GM12891 (cell line): ENCODE results near the gene DCUN1D1.

Experiments
- PAX5 ChIP-seq: IDR thresholded peaks from 2 replicates; pipeline ENCODE4 v1.6.1; 2011; ENCODE audit warnings: low read length, moderate library complexity, mild to moderate bottlenecking; ENCODE audit not compliant: insufficient read depth, severe bottlenecking
- POLR2A ChIP-seq: IDR thresholded peaks from 2 replicates; pipeline ENCODE4 v1.6.1; 2011; ENCODE audit warnings: low read depth, low read length, control low read depth
- POLR2AphosphoS5 ChIP-seq: IDR thresholded peaks from 2 replicates; pipeline ENCODE4 v1.6.1; 2011; ENCODE audit warnings: low read depth, low read length, control low read depth
- POU2F2 ChIP-seq: IDR thresholded peaks from 2 replicates; pipeline ENCODE4 v1.6.1; 2011; ENCODE audit warnings: low read depth, mild to moderate bottlenecking, control low read depth, low read length, moderate library complexity
- SPI1 ChIP-seq: IDR thresholded peaks from 2 replicates; pipeline ENCODE4 v1.6.1; 2011; ENCODE audit warnings: low read depth, low read length, control low read depth
- TAF1 ChIP-seq: IDR thresholded peaks from 2 replicates; pipeline ENCODE4 v1.6.1; 2011; ENCODE audit warnings: low read depth, low read length, control low read depth

DNA sequence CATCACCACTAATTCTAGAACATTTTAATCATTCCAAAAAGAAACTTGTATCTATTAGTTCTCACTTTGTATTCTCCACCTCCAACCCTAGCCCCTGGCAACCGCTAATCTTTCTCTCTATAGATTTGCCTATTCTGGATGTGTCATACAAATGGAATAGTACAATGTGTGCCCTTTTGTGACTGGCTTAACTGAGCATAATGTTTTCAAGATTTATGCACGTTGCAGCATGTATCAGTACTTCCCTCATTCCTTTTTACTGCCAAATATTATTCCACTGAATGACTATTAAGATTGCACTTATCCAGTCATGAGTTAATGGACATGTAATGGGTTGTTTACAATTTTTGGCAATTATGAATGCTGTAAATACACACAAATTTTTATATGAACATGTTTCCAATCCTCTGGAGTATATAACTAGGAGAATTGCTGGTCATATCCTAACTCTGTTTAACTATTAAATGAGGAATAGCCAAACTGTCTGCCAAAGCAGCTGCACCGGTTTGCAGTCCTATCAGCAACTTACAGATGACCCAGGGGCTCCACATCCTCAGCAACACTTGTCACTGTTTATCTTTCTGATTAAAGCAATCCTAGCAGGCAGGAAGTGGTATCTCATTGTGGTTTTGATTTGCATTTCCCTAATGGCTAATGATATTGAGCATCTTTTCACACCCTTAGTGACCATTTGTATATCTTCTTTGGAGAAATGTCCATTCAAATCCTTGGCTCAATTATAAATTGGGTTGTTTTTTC lies 42.9 kb downstream of the DCUN1D1 start:
- TF ChIP-seq POLR2A = no peak
- TF ChIP-seq SPI1 = peak; percentile 47; the same call in 1 of the 2 replicates
- no peak for TF ChIP-seq TAF1
- no peak for TF ChIP-seq POLR2AphosphoS5
- no peak for TF ChIP-seq PAX5
- peak; percentile 21; the same call in 1 of the 2 replicates for TF ChIP-seq POU2F2
